ENCODE results near the gene DNAJB2. TPM values are rescaled to one million over a fixed set of nuclear protein-coding genes. Genes with fewer than 3 reads are reported as not detected.

DNAJB2 gene
- polyA plus RNA-seq, 2 of the 4 experiments (the other 2 are of a cell fraction): 31.0 to 53.7 TPM

DNA sequence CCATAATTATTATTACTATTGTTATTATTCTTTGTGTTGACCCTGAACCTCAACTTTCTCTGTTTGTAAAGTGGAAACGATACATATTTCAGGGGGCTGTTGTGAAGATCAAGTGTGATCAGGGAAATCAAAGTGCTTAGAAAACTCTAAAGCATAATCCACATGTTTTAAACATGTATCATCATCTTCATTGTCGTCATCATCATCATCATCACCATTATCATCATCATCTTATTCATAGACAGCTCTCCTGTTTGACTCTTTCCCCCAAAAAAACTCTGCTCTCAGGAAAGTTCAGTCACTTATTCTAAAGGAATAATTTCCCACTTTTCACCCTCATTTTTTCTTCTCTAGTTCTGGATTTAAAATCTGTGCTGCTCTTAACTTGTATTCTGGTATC is 25.1 kb downstream of the DNAJB2 start:
- CTCF ChIA-PET: interaction anchor here (1.1 to 1.6 kb wide), 3 partner anchors 9 to 275 kb away, joined by 4 to 6 read pairs (median 5); partner anchors contain the start of gene SLC23A3

GRCh38 chr2:219306047-219306446 is 26.9 kb downstream of the DNAJB2 start:
- DNase-seq (ENCODE audit: low read depth in 1 of 2, low spot score in 1 of 2) (no peak), ATAC-seq (no peak), FAIRE-seq (no peak)
- POLR2A ChIA-PET: no interaction called here
- H3K9me3 ChIP-seq: no peaks in the 10 kb centered on the region
- TF ChIP-seq MAFK (IDR thresholded peaks at IDR 0.05; ENCODE audit: partially characterized antibody): peak; percentile 80
- TF ChIP-seq GATA3 (IDR thresholded peaks at IDR 0.05; ENCODE audit: borderline replicate concordance): no peak
- no peak overlapping the region for H3K27ac ChIP-seq
- no peak overlapping the region for H3K4me2 ChIP-seq
- H3K4me1 ChIP-seq: peaks cover 13% of the 10 kb centered on the region; the same call in 2 of the 3 replicates
- no peak overlapping the region for H3K4me3 ChIP-seq
- 2% methylated on average over 1 of the region's 1 CpG for WGBS (ENCODE audit: missing lambda C conversion rate)
- CTCF ChIA-PET: interaction anchor here (1.0 to 3.9 kb wide), 4 partner anchors 10 to 326 kb away, joined by 3 to 19 read pairs (median 4); no protein-coding TSS in a partner anchor

More for the DNA sequence above, 25.1 kb downstream of the DNAJB2 start:
- WGBS (ENCODE audit: missing lambda C conversion rate): 2% methylated on average over 2 of the region's 2 CpGs
- POLR2A ChIA-PET: no interaction called here
- H3K4me3 ChIP-seq: no peak overlapping the region
- H3K27ac ChIP-seq: no peak overlapping the region
- peaks cover 13% of the 10 kb centered on the region; the same call in 2 of the 3 replicates for H3K4me1 ChIP-seq
- DNase-seq (ENCODE audit: low read depth in 1 of 2, low spot score in 1 of 2): no peak
- no peak for ATAC-seq
- TF ChIP-seq ZFP36 (IDR thresholded peaks at IDR 0.05; ENCODE audit: borderline replicate concordance, partially characterized antibody) (no peak), CBX8 (IDR thresholded peaks at IDR 0.05) (no peak), JUNB (IDR thresholded peaks at IDR 0.05) (no peak), ZNF302 (CRISPR knock-in tag; IDR thresholded peaks at IDR 0.05) (no peak), CHD4 (IDR thresholded peaks at IDR 0.05; ENCODE audit: borderline replicate concordance) (no peak)
- no peak for FAIRE-seq
- H3K9me3 ChIP-seq: no peaks in the 10 kb centered on the region
- H3K4me2 ChIP-seq: no peak overlapping the region

- no peak for FAIRE-seq
- ChIA-PET CTCF (interaction anchor here (0.6 to 3.9 kb wide), 5 partner anchors 10 to 221 kb away, joined by 3 to 19 read pairs (median 4); no protein-coding TSS in a partner anchor), POLR2A (interaction anchor here (0.6 to 1.0 kb wide), 2 partner anchors 22 to 91 kb away, joined by 3 read pairs; no protein-coding TSS in a partner anchor)
- WGBS (ENCODE audit: missing lambda C conversion rate): 3% methylated on average over 18 of the region's 45 CpGs
- peak overlapping the region; percentile 91 for H3K4me2 ChIP-seq
- ATAC-seq: peak; percentile 94 to 95
- TF ChIP-seq FOSL2 (IDR thresholded peaks at IDR 0.05) (peak; percentile 60; the same call in 1 of the 2 replicates), FOSL2 (CRISPR knock-in tag; IDR thresholded peaks at IDR 0.05) (peak; percentile 38; the same call in 1 of the 2 replicates), CHD4 (IDR thresholded peaks at IDR 0.05; ENCODE audit: borderline replicate concordance) (no peak), HOXA7 (CRISPR knock-in tag; IDR thresholded peaks at IDR 0.05) (no peak), EHF (CRISPR knock-in tag; IDR thresholded peaks at IDR 0.05) (no peak), CBX8 (IDR thresholded peaks at IDR 0.05) (no peak), JUNB (IDR thresholded peaks at IDR 0.05) (peak; percentile 51), RCOR1 (IDR thresholded peaks at IDR 0.05; ENCODE audit: low read depth, low read length) (no peak), NR3C1 (IDR thresholded peaks at IDR 0.05) (no peak), E2F6 (IDR thresholded peaks at IDR 0.05; ENCODE audit: borderline replicate concordance, low read depth) (no peak), KDM5A (IDR thresholded peaks at IDR 0.05) (no peak), EHMT2 (IDR thresholded peaks at IDR 0.05; ENCODE audit: low read depth) (peak; percentile 85), MAX (IDR thresholded peaks at IDR 0.05) (no peak), CHD2 (IDR thresholded peaks at IDR 0.05; ENCODE audit: low read length, partially characterized antibody) (no peak), ZSCAN20 (CRISPR knock-in tag; IDR thresholded peaks at IDR 0.05) (peak; percentile 55; the same call in 1 of the 2 replicates), HOXB5 (CRISPR knock-in tag; IDR thresholded peaks at IDR 0.05) (peak; percentile 48; the same call in 1 of the 2 replicates), REST (IDR thresholded peaks at IDR 0.05) (peak; percentile 97), JUN (IDR thresholded peaks at IDR 0.05) (no peak), POLR2A (IDR thresholded peaks at IDR 0.05; ENCODE audit: low read length) (no peak), CTCF (IDR thresholded peaks at IDR 0.05) (no peak), HEYL (CRISPR knock-in tag; IDR thresholded peaks at IDR 0.05) (no peak)
- TF ChIP-seq, protein P1, sequence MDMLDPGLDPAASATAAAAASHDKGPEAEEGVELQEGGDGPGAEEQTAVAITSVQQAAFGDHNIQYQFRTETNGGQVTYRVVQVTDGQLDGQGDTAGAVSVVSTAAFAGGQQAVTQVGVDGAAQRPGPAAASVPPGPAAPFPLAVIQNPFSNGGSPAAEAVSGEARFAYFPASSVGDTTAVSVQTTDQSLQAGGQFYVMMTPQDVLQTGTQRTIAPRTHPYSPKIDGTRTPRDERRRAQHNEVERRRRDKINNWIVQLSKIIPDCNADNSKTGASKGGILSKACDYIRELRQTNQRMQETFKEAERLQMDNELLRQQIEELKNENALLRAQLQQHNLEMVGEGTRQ (IDR thresholded peaks at IDR 0.05): no peak
- H3K27ac ChIP-seq: peak overlapping the region in 1 of 2 experiments; percentile 38; a peak in 3 of 6 replicates
- no peaks in the 10 kb centered on the region for H3K9me3 ChIP-seq
- H3K4me3 ChIP-seq: peak overlapping the region; percentile 36
- DNase-seq (ENCODE audit: low read depth in 1 of 2, low spot score in 1 of 2): peak; percentile 68 to 70
- peaks cover 13% of the 10 kb centered on the region; the same call in 2 of the 3 replicates for H3K4me1 ChIP-seq
These were observed 29.3 kb downstream of the DNAJB2 start for GRCh38 chr2:219308142-219309101.

Measured in A549 (cell line).